HG03064 (cell line): ENCODE data around the gene WDR4.
"Not testable (repeated sequence)": the region's sequence is repeated elsewhere in the genome, so short reads cannot be mapped to it uniquely, and the experiment has no call there.

ENCODE experiments used
- ATAC-seq: cut with Tn5 transposase; IDR thresholded peaks from one replicate; pipeline ENCODE4 v1.9.1; 2021; ENCODE audit warnings: low read depth; ENCODE audit not compliant: unreplicated experiment

Gene WDR4

GRCh38 chr21:42820616-42821465, 58.5 kb downstream of the WDR4 start:
- no peak for ATAC-seq

GRCh38 chr21:42819861-42820615, 59.3 kb downstream of the WDR4 start:
- no peak for ATAC-seq

GRCh38 chr21:42818328-42818749, 61.0 kb downstream of the WDR4 start:
- no peak for ATAC-seq

GRCh38 chr21:42815217-42815616, 64.1 kb downstream of the WDR4 start:
- no peak for ATAC-seq

GRCh38 chr21:42812528-42813241, 66.7 kb downstream of the WDR4 start:
- not testable (repeated sequence) for ATAC-seq

GRCh38 chr21:42811960-42812359, 67.4 kb downstream of the WDR4 start:
- no peak for ATAC-seq

- no peak for ATAC-seq
Observed at GRCh38 chr21:42809577-42810475, 69.5 kb downstream of the WDR4 start.

GRCh38 chr21:42809171-42809570, 70.2 kb downstream of the WDR4 start:
- no peak for ATAC-seq

- no peak for ATAC-seq
Observed at GRCh38 chr21:42807938-42808613, 71.3 kb downstream of the WDR4 start.

GRCh38 chr21:42807293-42807895, 71.9 kb downstream of the WDR4 start:
- ATAC-seq: not testable (repeated sequence)

GRCh38 chr21:42806509-42807140, 72.7 kb downstream of the WDR4 start:
- ATAC-seq: no peak

- not testable (repeated sequence) for ATAC-seq
Observed at GRCh38 chr21:42801616-42802015, 77.7 kb downstream of the WDR4 start.

GRCh38 chr21:42799948-42800347, 79.4 kb downstream of the WDR4 start:
- ATAC-seq: no peak

GRCh38 chr21:42799516-42799915, 79.8 kb downstream of the WDR4 start:
- ATAC-seq: no peak
